ENCODE results near the gene SLAIN2. TPM values are rescaled to one million over a fixed set of nuclear protein-coding genes. Genes with fewer than 3 reads are reported as not detected.

Gene SLAIN2
- total RNA-seq, 1 experiment from 2014 or later, result 30.8 TPM

DNA sequence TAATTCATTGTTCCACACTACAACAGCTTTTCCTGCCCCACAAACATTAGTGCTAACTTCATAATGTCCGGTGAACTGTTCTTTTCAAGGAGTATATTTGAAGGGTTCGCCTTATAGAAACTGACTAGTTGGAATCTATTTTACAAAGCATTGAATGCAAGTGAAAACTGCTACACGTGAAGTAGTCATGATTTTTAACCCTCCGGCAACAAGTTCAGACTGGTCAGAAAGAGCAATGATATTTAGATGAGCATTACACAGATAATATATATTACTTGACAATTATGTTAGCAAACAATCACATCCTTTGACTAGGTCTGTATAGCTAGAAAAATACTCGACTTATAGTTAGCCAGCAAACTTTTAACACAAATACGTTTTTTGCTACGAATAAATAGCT, 1.7 kb upstream of the SLAIN2 start:
- no peak overlapping the region for H2BK12ac ChIP-seq (ENCODE audit: insufficient read length, low read depth, low read length)
- DNase-seq, result no peak
- H2BK15ac ChIP-seq (ENCODE audit: low read depth, low read length), result no peak overlapping the region
- Mint-ChIP-seq H3K9me3 (no peaks in the 10 kb centered on the region), H3K27ac (no peak overlapping the region; a peak in 1 of 7 replicates), H3K4me3 (peak overlapping the region in 1 of 2 experiments; percentile 47; a peak in 2 of 5 replicates), H3K27me3 (ENCODE audit: low read depth) (no peaks in the 10 kb centered on the region), H3K36me3 (ENCODE audit: insufficient read depth in 1 of 3, low read depth in 3 of 3) (peaks cover 0 to 2% (median 0%) of the 10 kb centered on the region in 3 experiments; a peak in 1 of 7 replicates), H3K4me1 (peaks cover 39 to 41% of the 10 kb centered on the region in 2 experiments)
- H3K4me1 ChIP-seq (ENCODE audit: insufficient read depth, low read length), result no peaks in the 10 kb centered on the region
- no peak overlapping the region for H2BK20ac ChIP-seq (ENCODE audit: low read depth, low read length, poor library complexity, severe bottlenecking)
- no peak overlapping the region for H2AFZ ChIP-seq (ENCODE audit: low read length)
- H3K79me1 ChIP-seq (ENCODE audit: insufficient read depth, low read depth, low read length, poor library complexity, severe bottlenecking), result no peaks in the 10 kb centered on the region
- H4K8ac ChIP-seq (replicated peaks; ENCODE audit: insufficient read length, low read depth, low read length), result no peak overlapping the region
- H3K79me2 ChIP-seq (ENCODE audit: insufficient read depth, low read length), result peaks cover 20% of the 10 kb centered on the region; the same call in 1 of the 2 replicates
- no peak overlapping the region for H4K91ac ChIP-seq (ENCODE audit: insufficient read length, low read depth, low read length)
- H3K18ac ChIP-seq (ENCODE audit: insufficient read length, low read depth, low read length), result no peak overlapping the region
- H2AK5ac ChIP-seq (ENCODE audit: insufficient read length, low read length), result no peak overlapping the region
- no peak overlapping the region for H3K23ac ChIP-seq (ENCODE audit: insufficient read length, low read depth, low read length)
- no peak overlapping the region for H4K5ac ChIP-seq (ENCODE audit: insufficient read length, low read depth, low read length)
- H3K27ac ChIP-seq (ENCODE audit: insufficient read length, low read depth, low read length), result no peak overlapping the region
- no peaks in the 10 kb centered on the region for H3K9me3 ChIP-seq (ENCODE audit: control insufficient read depth, low read depth, low read length)
- no peak overlapping the region for H2BK5ac ChIP-seq (ENCODE audit: insufficient read length, low read length)
- no peak for TF ChIP-seq CTCF (conservative IDR thresholded peaks at IDR 0.05)
- no peaks in the 10 kb centered on the region for H3K27me3 ChIP-seq (ENCODE audit: insufficient read depth, low read length)
- H3K23me2 ChIP-seq (ENCODE audit: insufficient read length, low read depth, low read length, poor library complexity, severe bottlenecking), result peaks cover 10% of the 10 kb centered on the region
- no CpG with 5 or more reads among the region's 7 CpGs for WGBS (ENCODE audit: extremely low coverage, insufficient read length, low lambda C conversion rate)
- no peak overlapping the region for H3K4ac ChIP-seq (ENCODE audit: low read depth, low read length)
- H3K4me2 ChIP-seq (ENCODE audit: insufficient read depth, insufficient read length, low read length), result no peak overlapping the region
- H4K20me1 ChIP-seq (ENCODE audit: control insufficient read depth, insufficient read depth, insufficient read length), result no peaks in the 10 kb centered on the region
- H3K9ac ChIP-seq (ENCODE audit: extremely low read depth, insufficient read length, low read length), result no peak overlapping the region
- no peak overlapping the region for H2BK120ac ChIP-seq (ENCODE audit: low read depth, low read length, poor library complexity, severe bottlenecking)
- no peak overlapping the region for H3T11ph ChIP-seq (ENCODE audit: low read length)
- no peak overlapping the region for H3K14ac ChIP-seq (ENCODE audit: insufficient read depth, low read length)
- no peak overlapping the region for H3K56ac ChIP-seq (ENCODE audit: insufficient read length, low read depth, low read length)

Data from H9 (cell line).